Stomach (tissue), 9 donors: ENCODE results near the gene OLFM2. TPM values are rescaled to one million over a fixed set of nuclear protein-coding genes. Genes with fewer than 3 reads are reported as not detected.
"Not testable (repeated sequence)": the region's sequence is repeated elsewhere in the genome, so short reads cannot be mapped to it uniquely, and the experiment has no call there.

Source experiments
- DNase-seq, 2 donors: peaks; one replicate each; pipeline versions ENCODE4 v3.0.0 to v3.0.0-alpha.2; 2013 to 2019
- H3K27ac ChIP-seq, 5 donors: fragments of 200-600 bp in 4 of 5; sonication (generic) in 4 of 5; one replicate each; pipeline ENCODE4 v1.5.1; 2013 to 2019; ENCODE audit warnings: mild to moderate bottlenecking in 1 of 5, moderate library complexity in 1 of 5
- H3K27me3 ChIP-seq, 3 donors: fragments of 200-600 bp; sonication (generic); one replicate each; pipeline ENCODE4 v1.5.1; 2017 to 2019; ENCODE audit warnings: mixed run types in 1 of 3
- H3K36me3 ChIP-seq, 4 donors: fragments of 200-600 bp; sonication (generic); 1 replicate in 3 of 4; 2 replicates in 1 of 4; pipeline ENCODE4 v1.5.1; 2016 to 2019
- H3K4me1 ChIP-seq, 4 donors: fragments of 200-600 bp; sonication (generic); one replicate each; pipeline ENCODE4 v1.5.1; 2016 to 2019
- H3K4me3 ChIP-seq, 4 donors: fragments of 200-600 bp; sonication (generic) in 3 of 4; one replicate each; pipeline ENCODE4 v1.5.1; 2016 to 2019; ENCODE audit warnings: mild to moderate bottlenecking in 1 of 4
- H3K9me3 ChIP-seq, 4 donors: fragments of 200-600 bp; sonication (generic); one replicate each; pipeline ENCODE4 v1.5.1; 2016 to 2019
- EP300 ChIP-seq: sonication (generic); formaldehyde crosslinking; IDR thresholded peaks from one replicate; pipeline ENCODE4 v1.6.1; 2017; ENCODE audit warnings: antibody characterized with exemption
- POLR2A ChIP-seq, 4 donors: fragments of 450-650 bp; IDR thresholded peaks; one replicate each; pipeline ENCODE4 v1.6.1; 2016; ENCODE audit warnings: antibody characterized with exemption in 4 of 4, control low read depth in 2 of 4, mild to moderate bottlenecking in 1 of 4, moderate library complexity in 1 of 4
- POLR2AphosphoS5 ChIP-seq, 3 donors: sonication (generic); formaldehyde crosslinking; IDR thresholded peaks; one replicate each; pipeline ENCODE4 v1.6.1; 2016; ENCODE audit warnings: antibody characterized with exemption in 3 of 3
- WGBS, 5 donors: extraction: QIAGEN DNeasy Blood & Tissue Kit in 3 of 5; methylation state at CpG; one replicate each; pipeline versions ENCODE4 v1.1.5 to v1.1.7; 2013 to 2018; 5-methylcytosine and 5-hydroxymethylcytosine counted together
- intact Hi-C: fragments of 100-400 bp; cut with DNase I; formaldehyde crosslinking; loops from one replicate; pipeline ENCODE4 v1.15.1; 2023; ENCODE audit warnings: low total_unique reads
- polyA plus RNA-seq, 3 donors: library from polyadenylated mRNA; stranded (reverse); fragments of 200-250 nt; gene quantifications; one replicate each; pipeline ENCODE4 v1.2.3, GENCODE V29; 2013
- total RNA-seq, 5 donors: library from RNA; depleted of rRNA; stranded (reverse); fragments of >200 nt; gene quantifications; one replicate each; pipeline versions ENCODE4 v1.1.0 to v1.2.3, GENCODE V29; 2014 to 2016
- TF ChIP-seq, protein P1 (sequence below), 7 experiments: fragments of 450-650 bp in 4 of 7; fragments of 200-600 bp in 3 of 7; sonication (generic) in 3 of 7; IDR thresholded peaks; one replicate each; pipeline ENCODE4 v1.5.1; 2016 to 2019; ENCODE audit warnings: antibody characterized with exemption in 7 of 7, control low read depth in 2 of 7, mild to moderate bottlenecking in 1 of 7
- donor health status: healthy with polysubstance abuse.
- donor health status: Bipolar disorder and iron deficiency.
- donor health status: healthy.

OLFM2 gene
- total and polyA plus RNA-seq, 8 donors = 1.7 to 15.4 (median 6.0) TPM; not detected in 2

- H3K4me1 ChIP-seq = peaks cover 13 to 38% (median 36%) of the 10 kb centered on the region in 4 donors
- WGBS, 5 donors = 63 to 76% (median 72%) methylated on average over 6 of the region's 6 CpGs
These were observed 102.0 kb downstream of the OLFM2 start for GRCh38 chr19:9834307-9834725.

GRCh38 chr19:9828551-9829063 is 107.7 kb downstream of the OLFM2 start:
- Histone ChIP-seq H3K9me3 (no peaks in the 10 kb centered on the region), H3K4me1 (peaks cover 20 to 38% (median 35%) of the 10 kb centered on the region in 4 donors), H3K27me3 (no peaks in the 10 kb centered on the region), H3K4me3 (peak overlapping the region; percentile 64 to 95 (median 86)), H3K36me3 (peaks cover 0 to 25% (median 22%) of the 10 kb centered on the region in 4 donors), H3K27ac (peak overlapping the region in 4 of 5 donors; percentile 82 to 88 (median 86))
- DNase-seq = no peak
- whole genome bisulfite sequencing, 5 donors = 22 to 33% (median 27%) methylated on average over 13 of the region's 13 CpGs
- TF ChIP-seq POLR2AphosphoS5 (IDR thresholded peaks at IDR 0.05) (no peak), EP300 (no peak), POLR2A (IDR thresholded peaks at IDR 0.05) (no peak)
- TF ChIP-seq, protein P1, sequence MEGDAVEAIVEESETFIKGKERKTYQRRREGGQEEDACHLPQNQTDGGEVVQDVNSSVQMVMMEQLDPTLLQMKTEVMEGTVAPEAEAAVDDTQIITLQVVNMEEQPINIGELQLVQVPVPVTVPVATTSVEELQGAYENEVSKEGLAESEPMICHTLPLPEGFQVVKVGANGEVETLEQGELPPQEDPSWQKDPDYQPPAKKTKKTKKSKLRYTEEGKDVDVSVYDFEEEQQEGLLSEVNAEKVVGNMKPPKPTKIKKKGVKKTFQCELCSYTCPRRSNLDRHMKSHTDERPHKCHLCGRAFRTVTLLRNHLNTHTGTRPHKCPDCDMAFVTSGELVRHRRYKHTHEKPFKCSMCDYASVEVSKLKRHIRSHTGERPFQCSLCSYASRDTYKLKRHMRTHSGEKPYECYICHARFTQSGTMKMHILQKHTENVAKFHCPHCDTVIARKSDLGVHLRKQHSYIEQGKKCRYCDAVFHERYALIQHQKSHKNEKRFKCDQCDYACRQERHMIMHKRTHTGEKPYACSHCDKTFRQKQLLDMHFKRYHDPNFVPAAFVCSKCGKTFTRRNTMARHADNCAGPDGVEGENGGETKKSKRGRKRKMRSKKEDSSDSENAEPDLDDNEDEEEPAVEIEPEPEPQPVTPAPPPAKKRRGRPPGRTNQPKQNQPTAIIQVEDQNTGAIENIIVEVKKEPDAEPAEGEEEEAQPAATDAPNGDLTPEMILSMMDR (IDR thresholded peaks at IDR 0.05) = no peak
- intact Hi-C loops = no loop called here

More at GRCh38 chr19:9834307-9834725, 102.0 kb downstream of the OLFM2 start:
- peak overlapping the region in 4 of 5 donors; percentile 70 to 89 (median 80) for H3K27ac ChIP-seq
- intact Hi-C loops = no loop called here
- no peaks in the 10 kb centered on the region for H3K9me3 ChIP-seq
- no peaks in the 10 kb centered on the region for H3K27me3 ChIP-seq
- TF ChIP-seq, protein P1 (IDR thresholded peaks at IDR 0.05) = no peak
- no peak for DNase-seq
- peak overlapping the region; percentile 91 to 100 (median 100) for H3K4me3 ChIP-seq
- H3K36me3 ChIP-seq = peaks cover 7 to 37% (median 34%) of the 10 kb centered on the region in 4 donors

DNA sequence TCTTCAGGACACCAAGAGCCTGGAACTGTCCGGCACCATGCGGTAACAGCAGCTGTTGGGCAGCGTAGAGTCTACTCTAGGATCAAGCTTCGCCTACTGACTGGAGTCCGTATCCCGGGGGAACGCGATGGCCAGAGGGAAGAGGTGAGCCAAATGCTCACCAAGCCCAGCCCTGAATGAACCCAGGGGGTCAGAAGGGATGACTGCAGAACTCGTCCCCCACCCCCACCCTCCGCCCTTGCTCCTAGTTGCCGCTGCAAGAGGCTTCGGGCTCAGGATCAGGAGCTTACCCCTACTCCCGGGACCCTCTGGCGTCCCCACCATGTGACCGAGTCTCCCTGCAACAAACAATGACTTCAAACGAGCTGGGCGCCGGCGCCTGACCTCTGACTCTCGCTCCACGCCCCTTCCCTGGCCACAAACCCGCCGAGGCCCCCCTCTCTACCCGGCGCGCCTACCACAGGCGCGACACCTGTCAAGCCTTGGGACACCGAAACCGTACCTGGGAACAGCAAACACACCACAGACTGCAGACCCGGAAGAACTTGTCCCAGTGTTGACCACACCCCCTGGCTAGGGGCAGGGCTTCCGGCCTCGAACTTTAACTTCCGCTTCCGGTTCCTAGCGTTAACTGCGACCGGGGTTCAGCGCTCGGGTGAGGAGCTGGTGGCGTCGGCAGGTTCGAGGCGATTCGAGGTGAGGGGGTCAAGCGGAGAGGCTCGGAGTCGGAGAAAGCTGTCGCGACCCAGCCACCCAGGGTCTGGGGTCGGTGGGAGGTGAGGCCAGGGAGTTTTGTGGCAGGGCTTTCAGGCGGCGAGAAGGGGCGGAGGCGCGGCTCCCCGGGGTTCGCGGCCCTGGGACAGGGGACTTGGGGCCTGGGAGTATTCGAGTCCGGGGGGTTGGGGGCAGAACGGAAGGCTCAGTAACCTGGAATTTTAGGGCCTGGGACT is 108.8 kb downstream of the OLFM2 start, which contains the start of gene UBL5:
Gene UBL5, plus strand, starts transcription at position 630 of the 950 bp plus-strand sequence. CDS start 420 bp downstream, outside the sequence.
- TF ChIP-seq POLR2A (IDR thresholded peaks at IDR 0.05) (peak in 2 of 4 donors; percentile 46 to 49), POLR2AphosphoS5 (IDR thresholded peaks at IDR 0.05) (peak; percentile 91 to 96 (median 95)), EP300 (no peak)
- TF ChIP-seq, protein P1 (IDR thresholded peaks at IDR 0.05) = no peak
- intact Hi-C loops = no loop called here
- peak within 1 kb of the TSS; percentile 82 to 89 (median 88) for H3K27ac ChIP-seq
- H3K36me3 ChIP-seq = peaks cover 0 to 25% (median 22%) of the 10 kb centered on the region in 4 donors
- H3K9me3 ChIP-seq = no peaks in the 10 kb centered on the region
- WGBS, 5 donors = 0 to 1% (median 1%) methylated on average over 42 to 62 of the region's 62 CpGs
- H3K4me3 ChIP-seq = peak within 1 kb of the TSS; percentile 64 to 95 (median 86)
- DNase-seq = peak; percentile 92 to 97
- H3K27me3 ChIP-seq = no peaks in the 10 kb centered on the region
- H3K4me1 ChIP-seq = peaks cover 20 to 38% (median 35%) of the 10 kb centered on the region in 4 donors

DNA sequence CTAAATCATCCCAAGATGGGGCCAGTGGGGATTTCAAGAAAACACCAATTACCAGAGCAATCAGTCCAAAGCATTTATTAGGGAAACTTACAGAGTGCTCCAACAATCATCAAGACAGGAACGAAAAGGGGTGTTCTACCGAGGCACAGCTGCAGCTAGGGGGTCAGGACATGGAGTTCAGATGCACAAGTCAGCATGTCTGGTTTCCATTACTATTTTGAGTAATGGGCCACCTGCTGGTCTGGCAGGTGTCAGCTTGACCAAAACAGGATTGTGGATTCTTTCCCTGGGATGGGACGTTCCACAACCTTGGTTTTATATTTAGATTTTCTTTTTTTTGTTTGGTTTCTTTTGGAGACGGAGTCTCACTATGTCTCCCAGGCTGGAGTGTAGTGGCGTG is 112.5 kb downstream of the OLFM2 start:
- intact Hi-C loops = no loop called here
- Histone ChIP-seq H3K27ac (no peak overlapping the region), H3K4me3 (no peak overlapping the region), H3K4me1 (peaks cover 22 to 34% (median 29%) of the 10 kb centered on the region in 4 donors), H3K27me3 (no peaks in the 10 kb centered on the region), H3K9me3 (no peaks in the 10 kb centered on the region), H3K36me3 (no peaks in the 10 kb centered on the region)
- no peak for DNase-seq
- TF ChIP-seq POLR2A (IDR thresholded peaks at IDR 0.05) = no peak
- TF ChIP-seq EP300 = no peak
- TF ChIP-seq POLR2AphosphoS5 (IDR thresholded peaks at IDR 0.05) = no peak
- TF ChIP-seq, protein P1 (IDR thresholded peaks at IDR 0.05) = no peak
- WGBS, 5 donors = 86 to 91% (median 88%) methylated on average over 5 of the region's 5 CpGs

- H3K9me3 ChIP-seq, intact Hi-C loops, H3K27me3 ChIP-seq, DNase-seq: not testable (repeated sequence)
- peak overlapping the region; percentile 38 to 97 (median 95) for H3K27ac ChIP-seq
- H3K4me3 ChIP-seq = peak overlapping the region in 3 of 4 donors; percentile 27 to 91 (median 74)
- H3K4me1 ChIP-seq = peaks cover 12 to 32% (median 24%) of the 10 kb centered on the region in 4 donors
- 93 to 97% (median 95%) methylated on average over 8 of the region's 8 CpGs for WGBS, 5 donors
- peaks cover 0 to 15% (median 9%) of the 10 kb centered on the region in 4 donors for H3K36me3 ChIP-seq
These were observed 116.3 kb downstream of the OLFM2 start for GRCh38 chr19:9820034-9820433.
